HCT116 (cell line): ENCODE measurements around the gene MAP2K2. TPM values are rescaled to one million over a fixed set of nuclear protein-coding genes. Genes with fewer than 3 reads are reported as not detected.
"Not testable (repeated sequence)": the region's sequence is repeated elsewhere in the genome, so short reads cannot be mapped to it uniquely, and the experiment has no call there.

Source experiments
- ATAC-seq: fragments of 200-7000 bp; cut with Tn5 transposase; 2 replicates; pipeline ENCODE4 v1.9.1; 2020; ENCODE audit warnings: mild to moderate bottlenecking, moderate library complexity
- BruUV-seq: library from RNA; stranded (reverse); fragments of 400-500 nt; replicated peaks from 2 replicates; lab custom pipeline; 2021; lab: Mats Ljungman, UMichigan
- CTCF ChIA-PET: fragments of 300-600 bp; sonication (Branson Sonifier 250); formaldehyde crosslinking; loops from one replicate; lab custom pipeline; 2021; ENCODE audit warnings: antibody characterized with exemption; lab: Charles Lee
- POLR2A ChIA-PET: fragments of 300-600, 350-600 bp; sonication (Branson Sonifier 250); formaldehyde crosslinking; loops from one replicate; lab custom pipeline; 2021; ENCODE audit warnings: antibody characterized with exemption; lab: Charles Lee
- RAD21 ChIA-PET, 2 experiments: fragments of 300-600 bp; sonication (Branson Sonifier 250); formaldehyde crosslinking; loops; one replicate each; lab custom pipeline; 2023; ENCODE audit warnings: low total read pairs in 2 of 2; ENCODE audit not compliant: uncharacterized antibody in 2 of 2, unreplicated experiment in 2 of 2, low non-redundant PET in 1 of 2; lab: Charles Lee
- DNase-seq: peaks from one replicate; pipeline ENCODE4 v3.0.0-alpha.2; 2010; ENCODE audit warnings: low read depth, low spot score
- H2AFZ ChIP-seq: fragments of 200-600 bp; shearing (Covaris generic), sonication (generic); 2 replicates; pipeline ENCODE4 v1.6.1; 2017; ENCODE audit warnings: low read depth, mixed run types, mixed read lengths, antibody characterized with exemption, low read length; ENCODE audit not compliant: poor library complexity, severe bottlenecking
- H3K27ac ChIP-seq: 2 replicates; pipeline ENCODE4 v1.5.1; 2012; ENCODE audit warnings: low read depth, low read length
- H3K27me3 ChIP-seq: fragments of 200-600 bp; sonication (generic); 2 replicates; pipeline ENCODE4 v1.6.1; 2016; ENCODE audit warnings: mixed run types, low read length, mixed read lengths; ENCODE audit not compliant: insufficient read depth
- H3K36me3 ChIP-seq, 2 experiments: fragments of 200-500 bp in 1 of 2; fragments of 200-600 bp in 1 of 2; sonication (Bioruptor generic) in 1 of 2; sonication (generic) in 1 of 2; 2 replicates each; pipeline versions ENCODE4 v1.5.1 to v1.6.1; 2014 to 2016; ENCODE audit warnings: low read length in 2 of 2, inconsistent platforms in 1 of 2, mixed read lengths in 1 of 2, mixed run types in 1 of 2; ENCODE audit not compliant: insufficient read depth in 2 of 2, control insufficient read depth in 1 of 2
- H3K4me1 ChIP-seq, 2 experiments: fragments of 200-600 bp in 1 of 2; sonication (generic) in 1 of 2; 2 replicates each; pipeline versions ENCODE4 v1.5.1 to v1.6.1; 2012 to 2017; ENCODE audit warnings: low read length in 2 of 2, inconsistent platforms in 1 of 2, mild to moderate bottlenecking in 1 of 2, mixed read lengths in 1 of 2, mixed run types in 1 of 2, moderate library complexity in 1 of 2; ENCODE audit not compliant: insufficient read depth in 2 of 2, control insufficient read depth in 1 of 2
- H3K4me2 ChIP-seq: fragments of 200-600 bp; sonication (generic); 2 replicates; pipeline ENCODE4 v1.6.1; 2017; ENCODE audit warnings: mixed run types, low read length, mixed read lengths
- H3K4me3 ChIP-seq, 2 experiments: fragments of 200-600 bp in 1 of 2; sonication (generic) in 1 of 2; replicated peaks in 1 of 2; 2 replicates each; pipeline ENCODE4 v1.5.1; 2011 to 2016; ENCODE audit warnings: low read length in 2 of 2, control low read depth in 1 of 2, low read depth in 1 of 2, mild to moderate bottlenecking in 1 of 2, mixed read lengths in 1 of 2, mixed run types in 1 of 2
- H3K79me2 ChIP-seq: fragments of 200-600 bp; sonication (generic); 2 replicates; pipeline ENCODE4 v1.6.1; 2017; ENCODE audit warnings: mild to moderate bottlenecking, mixed run types, low read length, moderate library complexity, mixed read lengths; ENCODE audit not compliant: insufficient read depth
- H3K9ac ChIP-seq: fragments of 200-600 bp; sonication (generic); 2 replicates; pipeline ENCODE4 v1.6.1; 2016; ENCODE audit warnings: low read length, mixed read lengths
- H3K9me2 ChIP-seq: fragments of 200-600 bp; sonication (generic), shearing (Covaris generic); 2 replicates; pipeline ENCODE4 v1.6.1; 2017; ENCODE audit warnings: mixed run types, mild to moderate bottlenecking, moderate library complexity; ENCODE audit not compliant: insufficient read depth
- H3K9me3 ChIP-seq, 2 experiments: fragments of 200-500 bp in 1 of 2; fragments of 200-600 bp in 1 of 2; sonication (Bioruptor generic) in 1 of 2; sonication (generic) in 1 of 2; 2 replicates each; pipeline ENCODE4 v1.6.1; 2014 to 2017; ENCODE audit warnings: low read length in 2 of 2, mixed read lengths in 2 of 2, inconsistent platforms in 1 of 2, low read depth in 1 of 2, mild to moderate bottlenecking in 1 of 2, mixed run types in 1 of 2, moderate library complexity in 1 of 2; ENCODE audit not compliant: control insufficient read depth in 1 of 2, insufficient read depth in 1 of 2
- H4K20me1 ChIP-seq: fragments of 200-600 bp; sonication (generic), shearing (Covaris generic); 2 replicates; pipeline ENCODE4 v1.6.1; 2017; ENCODE audit warnings: mixed run types, mild to moderate bottlenecking, moderate library complexity; ENCODE audit not compliant: insufficient read depth
- EZH2phosphoT487 ChIP-seq: fragments of 200-600 bp; IDR thresholded peaks from 2 replicates; pipeline ENCODE4 v1.6.1; 2018; ENCODE audit warnings: antibody characterized with exemption, borderline replicate concordance
- FOSL1 ChIP-seq: IDR thresholded peaks from 2 replicates; pipeline ENCODE4 v1.6.1; 2012; ENCODE audit warnings: low read depth
- JUND ChIP-seq: IDR thresholded peaks from 2 replicates; pipeline ENCODE4 v1.6.1; 2012
- POLR2A ChIP-seq: IDR thresholded peaks from 2 replicates; pipeline ENCODE4 v1.7.0; 2011; ENCODE audit warnings: borderline replicate concordance; ENCODE audit not compliant: insufficient read depth, insufficient read length; ENCODE audit errors: extremely low read depth
- POLR2AphosphoS5 ChIP-seq: IDR thresholded peaks from 2 replicates; pipeline ENCODE4 v1.6.1; 2011; ENCODE audit warnings: mild to moderate bottlenecking, low read depth, low read length, moderate library complexity
- YY1 ChIP-seq: IDR thresholded peaks from 2 replicates; pipeline ENCODE4 v1.6.1; 2011; ENCODE audit warnings: low read length, low read depth, moderate library complexity, mild to moderate bottlenecking; ENCODE audit not compliant: insufficient replicate concordance; ENCODE audit errors: extremely low read depth
- intact Hi-C: fragments of 100-400 bp; cut with micrococcal nuclease; formaldehyde crosslinking; loops from 2 replicates; pipeline ENCODE4 v1.10.0; 2022
- total RNA-seq: library from RNA; stranded (reverse); gene quantifications from one replicate; pipeline ENCODE4 v1.2.1, GENCODE V29; 2021; ENCODE audit not compliant: unreplicated experiment
- TF ChIP-seq, protein P1 (sequence below): IDR thresholded peaks from 2 replicates; pipeline ENCODE4 v1.6.1; 2012
- TF ChIP-seq, protein P2 (sequence below): IDR thresholded peaks from 2 replicates; pipeline ENCODE4 v1.6.1; 2012

The MAP2K2 gene
- total RNA-seq, 1 experiment from 2014 or later, result 186 TPM

DNA sequence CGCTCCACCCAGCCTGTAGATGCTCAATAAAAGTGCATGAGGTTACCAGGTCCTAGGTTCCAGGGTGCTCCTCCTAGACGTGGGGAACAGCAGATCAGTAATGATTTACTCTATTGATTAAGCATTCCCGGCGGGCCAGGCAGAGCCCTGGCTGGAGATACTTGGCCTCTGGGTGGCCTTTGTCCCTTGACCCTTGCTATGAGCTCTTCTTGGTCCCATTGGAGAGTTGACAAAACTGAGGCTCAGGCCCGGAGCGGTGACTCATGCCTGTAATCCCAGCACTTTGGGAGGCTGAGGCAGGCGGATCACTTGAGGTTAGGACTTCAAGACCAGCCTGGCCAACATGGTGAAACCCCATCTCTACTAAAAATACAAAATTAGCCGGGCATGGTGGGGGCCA lies 34.0 kb upstream of the MAP2K2 start:
- H2AFZ ChIP-seq, H3K4me3 ChIP-seq, H3K4me2 ChIP-seq, H3K9ac ChIP-seq, H3K9me3 ChIP-seq, H3K27me3 ChIP-seq, H4K20me1 ChIP-seq, DNase-seq, H3K36me3 ChIP-seq, H3K9me2 ChIP-seq, ATAC-seq, BruUV-seq, RAD21 ChIA-PET, POLR2A ChIA-PET, H3K79me2 ChIP-seq, intact Hi-C loops, H3K27ac ChIP-seq: not testable (repeated sequence)
- CTCF ChIA-PET, result interaction anchor here (0.6 to 2.1 kb wide), 2 partner anchors 8 to 18 kb away, joined by 3 to 9 read pairs; no protein-coding TSS in a partner anchor
- peaks cover 0 to 13% of the 10 kb centered on the region in 2 experiments; a peak in 2 of 4 replicates for H3K4me1 ChIP-seq

DNA sequence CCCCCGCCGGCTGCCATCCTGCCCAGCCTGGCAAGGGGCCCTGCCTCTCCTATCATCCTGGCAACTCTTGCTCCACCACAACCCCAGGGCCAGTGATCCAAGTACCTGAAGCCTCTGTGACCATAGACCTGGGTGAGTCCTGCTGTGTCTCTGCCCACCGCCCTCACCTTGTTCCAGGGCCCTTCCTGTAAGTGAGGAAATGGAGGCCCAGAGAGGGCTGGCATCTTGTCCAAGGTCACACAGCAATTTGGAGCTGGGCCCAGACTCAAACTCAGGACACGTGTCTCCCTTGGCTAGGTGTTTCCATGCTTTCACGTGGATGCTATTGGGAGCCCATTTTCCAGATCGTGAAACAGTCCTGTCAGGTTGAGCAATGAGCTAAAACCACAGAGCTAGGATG lies 33.2 kb upstream of the MAP2K2 start:
- H3K9me2 ChIP-seq, result no peaks in the 10 kb centered on the region
- H3K9ac ChIP-seq, result no peak overlapping the region
- TF ChIP-seq POLR2AphosphoS5 (no peak), FOSL1 (no peak), POLR2A (no peak), EZH2phosphoT487 (no peak), JUND (no peak), YY1 (no peak)
- TF ChIP-seq, protein P1, sequence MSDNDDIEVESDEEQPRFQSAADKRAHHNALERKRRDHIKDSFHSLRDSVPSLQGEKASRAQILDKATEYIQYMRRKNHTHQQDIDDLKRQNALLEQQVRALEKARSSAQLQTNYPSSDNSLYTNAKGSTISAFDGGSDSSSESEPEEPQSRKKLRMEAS, result no peak
- TF ChIP-seq, protein P2, sequence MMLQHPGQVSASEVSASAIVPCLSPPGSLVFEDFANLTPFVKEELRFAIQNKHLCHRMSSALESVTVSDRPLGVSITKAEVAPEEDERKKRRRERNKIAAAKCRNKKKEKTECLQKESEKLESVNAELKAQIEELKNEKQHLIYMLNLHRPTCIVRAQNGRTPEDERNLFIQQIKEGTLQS, result no peak
- ATAC-seq (no peak), DNase-seq (no peak)
- POLR2A ChIA-PET, result no interaction called here
- no peak overlapping the region for H3K4me3 ChIP-seq
- no peak overlapping the region for H3K27ac ChIP-seq
- no peaks in the 10 kb centered on the region for H3K36me3 ChIP-seq
- H3K4me2 ChIP-seq, result no peak overlapping the region
- RAD21 ChIA-PET, result no interaction called here
- H3K27me3 ChIP-seq, result no peaks in the 10 kb centered on the region
- no peaks in the 10 kb centered on the region for H3K79me2 ChIP-seq
- H2AFZ ChIP-seq, result no peak overlapping the region
- CTCF ChIA-PET, result interaction anchor here (0.6 to 2.1 kb wide), 2 partner anchors 9 to 17 kb away, joined by 3 to 9 read pairs; no protein-coding TSS in a partner anchor
- BruUV-seq, result no TSS peak
- intact Hi-C loops, result no loop called here
- peaks cover 0 to 13% of the 10 kb centered on the region in 2 experiments; a peak in 2 of 4 replicates for H3K4me1 ChIP-seq
- no peaks in the 10 kb centered on the region for H4K20me1 ChIP-seq
- H3K9me3 ChIP-seq, result no peaks in the 10 kb centered on the region
